Stimulated activated CD8-positive, alpha-beta memory T cell treated with anti-CD3 and anti-CD28 coated beads, Interleukin-7, amount 100 ng/mL, for 1 hour (primary cell): ENCODE results near the gene VNN1.
A peak's percentile ranks its signal among the peaks of the same experiment; 100 is the strongest.

Source experiments
- DNase-seq, 2 donors: peaks; one replicate each; pipeline ENCODE4 v3.0.0-alpha.2; 2020; ENCODE audit warnings: low read depth in 2 of 2

The VNN1 gene, protein sequence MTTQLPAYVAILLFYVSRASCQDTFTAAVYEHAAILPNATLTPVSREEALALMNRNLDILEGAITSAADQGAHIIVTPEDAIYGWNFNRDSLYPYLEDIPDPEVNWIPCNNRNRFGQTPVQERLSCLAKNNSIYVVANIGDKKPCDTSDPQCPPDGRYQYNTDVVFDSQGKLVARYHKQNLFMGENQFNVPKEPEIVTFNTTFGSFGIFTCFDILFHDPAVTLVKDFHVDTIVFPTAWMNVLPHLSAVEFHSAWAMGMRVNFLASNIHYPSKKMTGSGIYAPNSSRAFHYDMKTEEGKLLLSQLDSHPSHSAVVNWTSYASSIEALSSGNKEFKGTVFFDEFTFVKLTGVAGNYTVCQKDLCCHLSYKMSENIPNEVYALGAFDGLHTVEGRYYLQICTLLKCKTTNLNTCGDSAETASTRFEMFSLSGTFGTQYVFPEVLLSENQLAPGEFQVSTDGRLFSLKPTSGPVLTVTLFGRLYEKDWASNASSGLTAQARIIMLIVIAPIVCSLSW

DNA sequence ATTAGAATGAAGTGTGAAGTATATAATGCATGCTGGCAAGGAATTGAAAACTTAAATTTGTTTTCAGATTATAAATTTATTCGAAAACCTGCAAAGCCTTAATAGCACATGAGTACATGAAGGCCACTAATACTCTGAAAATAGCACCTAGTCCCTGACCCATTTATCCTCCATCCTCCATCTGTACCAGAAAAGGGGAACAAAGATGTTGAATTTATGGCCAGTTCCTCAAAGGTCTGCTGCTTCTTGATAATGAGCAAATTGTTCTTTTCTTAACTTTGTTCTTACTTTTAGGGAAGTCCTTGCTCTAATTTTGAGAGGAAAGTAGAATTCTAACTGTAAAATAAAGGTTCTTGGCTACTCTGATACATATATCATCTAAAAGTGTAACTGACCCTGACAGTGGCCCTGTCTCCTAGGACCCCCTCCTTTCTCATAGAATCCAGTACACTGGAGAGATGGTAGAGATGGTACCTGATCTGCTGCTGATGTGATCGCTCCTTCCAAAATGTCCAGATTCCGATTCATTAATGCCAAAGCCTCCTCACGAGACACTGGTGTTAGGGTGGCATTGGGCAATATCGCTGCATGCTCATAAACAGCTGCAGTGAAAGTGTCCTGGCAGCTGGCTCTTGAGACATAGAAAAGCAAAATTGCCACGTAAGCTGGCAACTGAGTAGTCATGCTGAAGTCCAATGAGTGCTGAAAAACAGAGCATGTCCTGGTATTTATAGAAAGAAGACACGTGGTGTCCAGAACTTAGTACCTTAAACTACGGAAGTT lies at the start of gene VNN1:
TSS of gene VNN1 (minus strand) at position 704 of the 783 bp plus-strand sequence. CDS start at position 684, 20 bp downstream.
- no peak for DNase-seq

DNA sequence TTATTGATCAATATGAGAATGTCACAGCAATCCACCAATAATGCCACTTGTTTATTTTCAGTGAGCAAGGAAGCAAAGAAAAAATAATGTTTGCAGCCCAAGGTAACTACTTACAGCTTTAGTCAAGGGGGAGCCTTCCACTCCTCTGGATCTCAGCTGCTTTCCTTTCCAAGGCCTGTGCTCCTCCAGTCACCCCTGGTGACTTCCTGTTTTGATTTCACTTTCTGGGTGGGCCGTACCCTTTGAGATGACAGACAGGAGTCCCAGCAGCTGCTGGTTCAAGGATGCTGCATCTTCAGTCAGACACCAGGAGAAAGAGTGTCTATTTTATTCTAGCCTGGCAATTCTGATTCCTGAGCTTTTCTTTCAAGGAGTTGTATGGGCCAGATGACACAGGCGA lies 49.4 kb upstream of the VNN1 start:
- DNase-seq = peak in 1 of 2 donors; percentile 6

DNA sequence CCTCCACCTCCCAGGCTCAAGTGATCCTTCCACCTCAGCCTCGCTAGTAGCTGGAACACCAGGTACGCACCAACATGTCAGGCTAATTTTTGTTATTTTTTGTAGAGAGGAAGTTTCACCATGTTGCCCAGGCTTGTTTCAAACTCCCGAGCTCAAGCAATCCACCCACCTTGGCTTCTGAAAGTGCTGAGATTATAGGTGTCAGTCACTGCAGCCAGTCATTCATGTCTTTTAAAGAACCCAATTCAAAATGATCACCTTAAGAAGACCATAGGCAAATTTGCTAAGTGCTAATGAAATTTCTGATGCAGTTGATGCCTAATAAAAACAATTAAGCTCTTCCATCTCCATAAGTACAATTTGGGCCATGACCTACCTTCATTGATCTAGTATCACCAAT lies 46.4 kb upstream of the VNN1 start:
- DNase-seq = no peak

DNA sequence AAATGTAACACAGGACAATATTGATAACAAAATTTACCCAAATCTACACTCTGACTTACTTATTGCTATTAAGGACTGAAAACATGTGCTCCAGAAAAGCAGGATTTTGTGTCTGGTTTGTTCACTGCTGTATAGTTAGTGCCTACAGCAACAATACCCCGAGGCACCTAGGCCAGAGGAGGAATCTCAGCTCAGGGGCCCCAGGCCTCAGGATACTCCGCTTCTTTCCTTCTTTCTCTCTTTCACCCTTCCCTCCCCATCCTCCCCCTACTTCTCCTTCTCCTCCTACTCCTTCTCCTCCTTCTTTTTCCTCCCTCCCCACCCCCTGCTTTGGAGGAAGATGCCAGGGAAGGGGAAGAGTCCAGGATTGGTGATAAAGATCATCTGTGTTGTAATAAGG lies 44.8 kb upstream of the VNN1 start:
- DNase-seq = no peak

DNA sequence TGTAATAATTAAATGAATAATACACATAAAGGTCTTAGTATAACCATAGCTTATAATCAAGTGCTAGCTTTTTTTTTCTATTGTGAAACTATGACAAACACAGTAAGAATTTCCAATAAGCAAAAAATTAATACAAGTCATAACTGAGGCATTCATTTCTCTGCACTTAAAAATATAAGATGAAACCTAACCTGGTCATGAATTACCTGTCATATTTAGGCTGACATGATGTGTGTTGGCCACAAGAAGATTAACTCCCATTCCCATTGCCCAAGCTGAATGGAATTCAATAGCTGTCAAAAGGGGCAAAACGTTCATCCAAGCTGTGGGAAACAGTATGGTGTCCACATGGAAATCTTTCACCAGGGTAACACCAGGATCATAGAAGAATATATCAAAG lies 38.4 kb upstream of the VNN1 start:
- no peak for DNase-seq

DNA sequence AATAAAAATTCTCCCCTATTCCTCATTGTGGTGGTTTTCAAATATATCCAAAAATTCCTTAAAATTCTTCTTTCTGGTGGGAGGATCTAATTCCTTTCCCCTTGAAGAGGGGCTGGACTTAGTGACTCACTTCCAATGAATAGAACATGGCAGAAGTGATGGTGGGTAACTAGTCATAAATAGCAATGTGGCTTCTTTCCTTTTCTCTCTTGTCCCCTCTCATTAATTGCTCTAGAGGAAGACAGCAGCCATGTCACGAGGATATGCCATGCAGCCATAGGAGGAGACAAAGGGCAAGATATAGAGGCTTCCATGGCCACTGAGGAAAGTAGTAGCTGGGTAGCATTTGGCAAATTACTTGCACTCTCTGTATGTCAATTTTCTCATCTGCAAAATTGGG lies 38.0 kb upstream of the VNN1 start:
- no peak for DNase-seq

DNA sequence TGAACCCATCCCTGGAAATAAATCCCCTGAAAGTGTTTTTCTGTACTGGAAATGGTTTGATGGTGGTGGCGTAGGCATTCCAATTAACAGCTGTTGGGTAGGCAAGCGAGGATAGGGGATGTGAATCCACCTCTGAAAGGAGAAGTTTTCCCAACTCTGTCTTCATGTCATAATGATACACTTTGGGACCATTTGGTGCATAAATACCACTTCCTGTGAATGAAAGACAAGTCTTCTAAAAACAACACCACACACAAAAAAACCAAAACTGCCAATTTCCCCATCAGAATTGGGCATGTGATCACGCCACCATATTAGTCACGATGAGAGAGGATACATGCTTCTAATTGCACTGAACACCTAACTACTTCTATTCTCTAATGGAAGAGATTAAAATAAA lies 37.5 kb upstream of the VNN1 start:
- no peak for DNase-seq

DNA sequence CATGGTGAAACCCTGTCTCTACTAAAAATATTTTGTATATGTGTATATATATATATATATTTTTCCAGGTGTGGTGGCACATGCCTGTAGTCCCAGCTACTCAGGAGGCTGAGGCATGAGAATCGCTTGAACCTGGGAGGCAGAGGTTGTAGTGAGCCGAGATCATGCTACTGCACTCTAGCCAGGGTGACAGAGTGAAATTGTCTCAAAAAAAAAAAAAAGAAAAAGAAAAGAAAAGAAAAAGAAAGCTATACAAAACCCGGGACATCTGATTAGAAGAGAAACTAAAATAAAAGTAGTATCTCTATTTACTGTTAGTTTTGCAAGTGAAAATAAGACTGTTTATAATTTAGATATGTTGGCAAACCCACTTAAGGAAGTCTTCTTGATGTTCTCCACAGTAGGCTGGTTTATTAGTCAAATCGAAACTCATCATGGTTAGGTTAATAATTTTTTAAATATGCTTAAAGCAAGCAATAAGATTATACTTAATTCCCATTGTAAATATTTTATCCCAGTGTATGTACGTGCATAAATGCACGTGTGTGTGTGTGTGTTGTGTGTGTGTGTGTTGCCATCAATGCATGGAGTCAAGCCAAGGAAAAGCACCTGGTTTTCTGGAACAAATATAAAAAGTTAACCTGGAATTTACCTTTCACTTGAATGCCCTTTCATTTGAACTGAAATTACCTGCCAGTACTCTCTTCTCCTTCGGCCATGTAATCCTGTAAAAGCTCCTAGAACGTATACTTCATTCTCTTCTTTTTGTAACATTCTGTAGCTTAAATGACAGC lies 36.8 kb upstream of the VNN1 start:
- DNase-seq = no peak

DNA sequence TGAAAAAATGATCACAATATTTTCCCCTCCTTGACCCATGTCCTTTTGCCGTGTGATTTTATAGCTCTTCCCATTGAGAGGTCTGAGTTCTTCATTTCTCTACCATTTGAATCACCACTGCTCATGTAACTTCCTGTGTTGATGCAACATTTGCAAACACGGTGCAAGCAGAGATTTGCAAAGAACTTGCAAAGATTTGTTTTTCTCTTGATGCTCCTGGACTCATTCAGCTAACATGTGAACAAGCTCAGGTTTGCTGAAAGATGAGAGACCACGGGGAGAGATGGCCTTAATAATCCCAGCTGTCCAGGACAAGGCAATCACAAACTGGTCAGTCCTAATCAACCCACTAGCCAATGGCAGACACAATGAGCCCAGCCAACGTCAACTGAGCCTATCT lies 35.3 kb upstream of the VNN1 start:
- no peak for DNase-seq

DNA sequence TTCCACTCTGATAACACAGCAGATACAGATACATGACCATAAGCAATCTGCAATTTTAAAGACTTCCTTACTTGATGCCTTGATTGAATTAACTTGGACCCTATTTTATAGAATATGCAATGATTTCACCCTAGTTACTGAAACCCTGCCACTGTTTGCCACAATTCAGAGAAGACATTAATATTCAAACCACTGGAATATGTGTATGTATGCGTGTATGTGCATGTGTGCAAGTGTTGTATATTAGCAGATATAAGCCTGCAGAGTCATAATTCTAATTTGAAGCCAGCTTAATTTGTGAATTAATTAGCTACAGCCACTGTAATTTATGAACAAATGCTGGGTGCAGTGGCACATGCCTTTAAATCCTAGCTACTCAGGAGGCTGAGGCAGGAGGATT lies 34.6 kb upstream of the VNN1 start:
- no peak for DNase-seq

DNA sequence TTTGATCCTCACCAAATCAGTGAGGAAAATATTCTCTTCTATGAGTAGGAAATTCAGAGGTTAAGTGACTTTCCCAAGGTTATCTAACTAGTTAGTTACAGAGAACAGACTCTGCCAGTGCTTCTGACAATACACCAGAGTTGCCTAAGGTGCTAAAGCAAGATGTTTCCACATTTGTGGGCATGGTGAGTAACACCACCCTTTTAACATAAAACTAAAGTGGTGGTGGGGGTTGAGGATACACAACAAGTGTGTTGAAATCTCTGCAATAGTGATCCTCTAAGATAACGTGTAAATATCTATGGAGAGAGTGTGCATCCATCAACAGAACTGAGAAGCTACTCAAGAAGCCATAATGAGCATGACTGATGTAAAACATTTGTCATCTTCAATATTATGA lies 32.2 kb upstream of the VNN1 start:
- DNase-seq = no peak

DNA sequence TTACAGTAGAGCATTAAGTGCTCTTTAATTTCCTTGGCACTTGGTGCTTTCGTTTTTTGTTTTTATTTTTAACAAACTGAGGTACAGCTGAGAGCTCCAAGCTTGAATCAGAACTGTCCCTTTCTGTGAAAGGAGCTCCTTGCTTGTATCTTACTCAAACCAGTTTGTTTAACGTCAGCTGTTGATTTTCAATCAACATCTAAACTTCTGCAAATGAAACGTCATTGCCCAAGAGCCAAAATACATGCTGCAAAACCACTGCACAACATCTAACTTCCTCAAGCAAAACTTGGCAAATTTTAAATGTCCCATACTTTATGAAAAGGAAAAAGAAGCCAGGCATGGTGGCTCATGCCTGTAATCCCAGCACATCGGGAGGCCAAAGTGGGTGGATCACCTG lies 28.6 kb upstream of the VNN1 start:
- DNase-seq = no peak

DNA sequence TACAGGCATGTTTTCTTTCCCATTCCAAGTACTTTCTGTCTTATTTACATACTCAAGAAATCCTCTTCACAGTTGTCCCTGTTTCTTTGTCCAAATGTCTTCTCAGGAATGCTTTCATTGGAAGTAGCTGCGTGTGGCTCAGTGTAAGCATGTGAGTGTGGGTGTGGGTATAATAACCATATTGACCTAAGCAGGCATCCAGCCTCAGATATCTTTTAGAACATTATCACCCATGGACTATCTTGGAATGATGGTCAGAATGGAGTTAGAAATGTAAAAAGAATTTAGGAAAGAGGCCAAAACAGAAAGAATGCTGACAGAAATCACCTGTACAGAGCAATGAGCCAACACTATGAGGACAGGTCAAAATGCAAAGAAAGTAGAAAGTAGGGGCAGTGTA lies 27.4 kb upstream of the VNN1 start:
- no peak for DNase-seq

DNA sequence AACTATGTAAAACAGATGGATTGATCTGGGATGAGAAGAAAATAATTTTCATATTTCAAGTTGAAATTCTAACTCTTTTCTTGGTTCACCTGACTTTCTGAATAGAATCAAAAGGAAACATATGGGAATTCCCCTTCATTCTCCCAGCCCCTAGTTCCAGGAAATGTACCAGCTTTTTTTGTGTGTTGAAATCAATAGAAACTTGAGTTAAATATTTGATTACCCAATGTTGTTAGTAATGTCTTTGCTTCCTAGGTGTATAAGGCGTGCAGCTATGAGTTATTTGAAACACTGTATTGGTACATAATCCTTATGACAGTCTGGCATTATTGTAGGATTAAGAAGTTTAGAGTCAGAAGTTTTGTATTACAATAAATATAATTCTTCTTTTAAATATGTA lies 22.4 kb upstream of the VNN1 start:
- no peak for DNase-seq

DNA sequence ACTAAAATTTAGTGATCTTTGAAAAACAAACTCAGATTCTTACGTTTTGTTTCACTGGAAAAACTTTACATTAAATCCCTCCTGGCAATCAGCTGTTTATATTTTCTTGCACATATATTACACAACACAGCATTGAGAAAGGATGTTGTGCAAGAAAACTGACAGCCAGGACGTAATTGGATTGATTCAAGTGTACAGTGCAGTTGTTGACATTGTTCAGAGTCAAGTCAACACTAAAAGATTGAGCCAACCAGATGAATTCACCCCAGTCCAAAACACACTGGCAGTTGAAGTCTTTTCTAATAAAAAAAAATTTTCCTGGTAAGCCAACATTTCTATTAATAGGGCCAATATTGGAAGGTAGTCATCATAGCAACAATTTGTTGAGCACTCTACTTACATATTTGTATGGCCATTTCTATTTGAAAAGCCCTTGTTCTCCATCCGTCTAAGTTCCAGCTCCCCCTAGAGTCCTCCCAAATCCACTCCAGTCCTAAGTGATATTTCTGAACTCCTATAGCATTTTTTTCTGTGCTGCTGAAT lies 20.9 kb upstream of the VNN1 start:
- DNase-seq = no peak

DNA sequence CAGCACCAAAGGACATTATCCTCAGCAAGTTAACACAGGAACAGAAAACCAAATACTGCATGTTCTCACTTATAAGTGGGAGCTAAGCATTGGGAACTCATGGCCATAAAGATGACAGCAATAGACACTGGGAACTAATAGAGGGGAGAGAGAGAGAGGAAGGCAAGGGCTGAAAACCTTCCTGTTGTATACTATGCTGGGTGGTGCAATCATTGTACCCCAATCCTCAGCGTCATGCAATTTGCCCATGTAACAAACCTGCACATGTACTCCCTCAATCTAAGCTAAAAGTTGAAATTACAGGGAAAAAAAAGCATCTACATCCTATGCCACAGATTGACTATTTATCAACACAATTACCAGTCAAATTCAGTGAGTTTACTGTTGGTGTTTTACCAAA lies 20.0 kb upstream of the VNN1 start:
- no peak for DNase-seq

DNA sequence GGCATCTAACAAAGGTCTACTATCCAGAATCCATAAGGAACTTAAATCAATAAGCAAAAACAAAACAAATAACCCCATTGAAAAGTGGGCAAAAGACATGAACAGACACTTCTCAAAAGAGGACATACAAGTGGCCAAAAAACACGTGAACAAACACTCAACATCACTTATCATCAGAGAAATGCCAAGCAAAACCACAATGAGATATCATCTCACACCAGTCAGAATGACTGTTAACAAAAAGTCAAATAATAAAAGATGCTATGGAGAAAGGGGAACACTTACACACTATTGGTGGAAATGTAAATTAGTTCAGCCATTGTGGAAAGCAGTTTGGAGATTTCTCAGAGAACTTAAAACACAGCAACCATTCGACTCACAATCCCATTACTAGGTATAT lies 19.4 kb upstream of the VNN1 start:
- no peak for DNase-seq

DNA sequence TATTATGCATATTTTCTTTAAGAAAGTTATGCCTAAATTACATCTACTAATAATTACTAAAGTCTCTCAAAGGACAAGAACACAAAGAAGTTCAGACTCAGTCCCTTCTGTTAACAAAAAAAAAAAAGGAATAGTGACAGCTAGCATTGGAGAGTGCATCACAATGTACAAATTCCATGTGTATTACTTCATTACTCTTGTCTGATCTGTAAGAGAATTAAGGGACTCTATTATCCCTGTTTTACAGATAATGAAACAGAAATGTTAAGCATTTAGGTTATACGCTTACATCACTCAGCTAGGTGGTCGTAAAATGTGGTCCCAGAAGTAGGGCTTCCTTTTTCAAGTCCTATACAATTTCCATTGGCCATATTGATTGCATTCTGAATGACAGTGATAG lies 17.2 kb upstream of the VNN1 start:
- DNase-seq = no peak

DNA sequence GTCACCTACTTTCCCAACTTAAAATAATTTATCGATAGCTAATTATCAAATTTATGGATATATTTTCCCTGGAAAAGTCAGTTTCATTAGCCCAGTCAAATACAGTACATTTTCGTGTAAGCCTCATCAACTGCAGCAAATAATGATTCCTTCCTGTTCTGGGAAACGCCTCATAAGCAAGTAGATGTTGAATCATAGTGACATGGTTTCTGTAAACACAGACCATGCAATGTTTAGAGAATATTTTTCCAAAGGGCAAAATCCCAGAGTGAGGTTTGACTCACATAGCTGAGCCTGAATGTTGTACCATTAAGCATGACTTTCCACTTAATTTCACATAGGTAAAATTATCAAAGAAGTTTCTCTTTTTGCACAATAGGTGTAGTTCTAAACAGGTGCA lies 16.7 kb upstream of the VNN1 start:
- no peak for DNase-seq

DNA sequence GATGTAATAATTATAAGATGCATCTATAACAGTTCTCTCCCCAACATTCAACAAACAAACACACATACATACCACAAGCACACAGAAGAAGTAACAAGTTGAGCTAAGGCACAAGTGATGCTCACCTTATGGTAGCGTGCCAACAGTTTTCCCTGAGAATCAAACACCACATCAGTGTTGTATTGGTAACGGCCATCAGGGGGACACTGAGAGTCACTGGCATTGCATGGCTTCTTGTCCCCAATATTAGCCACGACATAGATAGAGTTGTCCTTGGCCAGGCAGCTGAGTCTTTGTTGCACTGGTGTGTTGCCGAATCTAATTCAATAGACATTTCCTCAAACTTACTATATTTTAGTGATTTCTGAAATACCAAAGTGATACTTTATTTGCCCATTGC lies 14.8 kb upstream of the VNN1 start:
- DNase-seq = no peak

DNA sequence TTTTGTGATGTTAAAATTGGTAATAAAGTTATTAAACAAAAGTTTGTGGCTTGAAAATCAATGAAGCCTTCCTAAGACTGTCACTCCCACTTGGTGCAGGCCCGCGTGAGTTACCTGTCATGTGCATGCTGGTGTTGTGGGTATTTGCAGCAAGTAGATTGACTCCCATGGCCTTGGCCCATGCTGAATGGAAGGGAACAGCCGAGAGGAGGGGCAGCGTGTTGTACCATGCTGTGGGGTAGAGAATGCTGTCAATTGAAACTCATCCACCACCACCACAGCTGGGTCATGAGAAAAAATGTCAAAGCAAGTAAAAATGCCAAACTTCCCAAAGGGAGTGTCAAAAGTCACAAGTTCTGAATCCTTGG lies 12.7 kb upstream of the VNN1 start:
- DNase-seq = no peak

DNA sequence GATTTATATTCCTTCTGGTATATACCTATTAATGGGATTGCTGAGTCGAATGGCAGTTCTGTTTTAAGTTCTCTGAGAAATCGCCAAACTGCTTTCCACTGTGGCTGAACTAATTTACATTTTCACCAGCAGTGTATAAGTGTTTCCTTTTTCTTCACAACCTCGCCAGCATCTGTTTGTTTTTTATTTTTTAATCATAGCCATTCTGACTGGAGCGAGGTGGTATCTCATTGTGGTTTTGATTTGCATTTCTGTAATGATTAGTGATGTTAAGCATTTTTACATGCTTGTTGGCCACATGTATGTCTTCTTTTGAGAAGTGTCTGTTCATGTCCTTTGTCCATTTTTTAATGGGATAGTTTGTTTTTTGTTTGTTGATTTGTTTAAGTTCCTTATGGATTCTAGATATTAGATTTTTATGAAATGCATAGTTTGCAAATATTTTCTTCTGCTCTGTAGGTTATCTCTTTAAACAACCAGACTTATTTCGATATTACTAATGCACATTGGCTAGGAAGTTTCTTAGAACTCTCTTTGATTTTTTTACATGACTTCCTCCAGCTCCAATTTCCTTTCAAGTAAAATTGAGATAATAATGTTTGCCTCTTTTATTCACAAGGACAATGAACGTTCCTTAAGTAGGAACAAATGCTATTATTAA lies 12.2 kb upstream of the VNN1 start:
- DNase-seq = no peak
